Measurements from ENCODE around the gene TEKT4.

DNA sequence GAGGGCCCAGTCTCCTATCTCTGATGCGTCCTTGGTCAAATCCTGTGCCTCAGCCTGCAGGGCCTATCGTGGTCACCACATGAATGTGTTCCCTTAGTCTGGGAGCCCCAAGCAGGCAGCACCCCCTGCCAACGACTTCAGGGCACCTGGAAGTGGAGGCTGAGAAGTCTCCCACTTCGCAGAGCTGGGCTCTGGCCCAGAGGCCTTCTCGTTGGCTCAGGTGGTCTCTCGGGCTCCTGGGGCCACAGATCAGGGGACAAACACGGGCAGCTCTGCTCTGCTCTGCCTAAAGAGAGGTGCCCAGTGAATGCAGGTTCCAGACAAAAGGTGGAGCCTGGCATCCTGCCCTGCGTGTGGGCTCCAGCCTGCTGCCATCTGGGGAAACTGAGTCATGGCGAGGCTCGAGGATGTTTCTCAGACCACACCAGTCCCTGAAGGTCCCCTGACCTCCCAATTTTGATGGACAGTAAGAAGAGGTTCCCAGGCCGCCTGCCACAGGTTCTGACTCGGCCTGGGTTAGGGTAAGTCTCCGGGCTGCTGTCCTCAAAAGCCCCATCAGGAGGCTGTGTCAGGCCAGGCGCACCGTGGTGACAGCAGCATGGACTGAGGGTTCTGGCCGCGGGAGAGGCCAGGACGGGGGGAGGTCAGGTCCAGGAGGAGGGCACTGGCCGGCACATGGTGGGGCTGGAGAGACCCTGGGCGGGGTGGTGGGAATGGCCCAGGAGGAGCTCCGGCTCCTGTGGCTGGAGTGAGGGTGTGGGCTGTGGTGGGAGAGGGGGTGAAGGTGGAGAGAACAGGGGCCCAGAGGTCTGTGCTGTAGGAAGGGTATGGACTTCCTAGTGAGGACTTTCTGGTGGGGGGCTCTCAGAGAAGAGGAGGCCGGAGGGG, 1.4 kb upstream of the TEKT4 start:
- TF ChIP-seq POLR2AphosphoS5 (IDR thresholded peaks at IDR 0.05; ENCODE audit: low read depth, low read length) (no peak), SIN3A (IDR thresholded peaks at IDR 0.05; ENCODE audit: borderline replicate concordance, insufficient read depth, low read length) (no peak), TAF1 (IDR thresholded peaks at IDR 0.05; ENCODE audit: borderline replicate concordance, insufficient read depth, low read length) (no peak), FOXP2 (optimal IDR thresholded peaks at IDR 0.05; ENCODE audit: borderline replicate concordance, extremely low read depth, extremely low read length, insufficient read depth) (no peak)
- TF ChIP-seq, protein P1, sequence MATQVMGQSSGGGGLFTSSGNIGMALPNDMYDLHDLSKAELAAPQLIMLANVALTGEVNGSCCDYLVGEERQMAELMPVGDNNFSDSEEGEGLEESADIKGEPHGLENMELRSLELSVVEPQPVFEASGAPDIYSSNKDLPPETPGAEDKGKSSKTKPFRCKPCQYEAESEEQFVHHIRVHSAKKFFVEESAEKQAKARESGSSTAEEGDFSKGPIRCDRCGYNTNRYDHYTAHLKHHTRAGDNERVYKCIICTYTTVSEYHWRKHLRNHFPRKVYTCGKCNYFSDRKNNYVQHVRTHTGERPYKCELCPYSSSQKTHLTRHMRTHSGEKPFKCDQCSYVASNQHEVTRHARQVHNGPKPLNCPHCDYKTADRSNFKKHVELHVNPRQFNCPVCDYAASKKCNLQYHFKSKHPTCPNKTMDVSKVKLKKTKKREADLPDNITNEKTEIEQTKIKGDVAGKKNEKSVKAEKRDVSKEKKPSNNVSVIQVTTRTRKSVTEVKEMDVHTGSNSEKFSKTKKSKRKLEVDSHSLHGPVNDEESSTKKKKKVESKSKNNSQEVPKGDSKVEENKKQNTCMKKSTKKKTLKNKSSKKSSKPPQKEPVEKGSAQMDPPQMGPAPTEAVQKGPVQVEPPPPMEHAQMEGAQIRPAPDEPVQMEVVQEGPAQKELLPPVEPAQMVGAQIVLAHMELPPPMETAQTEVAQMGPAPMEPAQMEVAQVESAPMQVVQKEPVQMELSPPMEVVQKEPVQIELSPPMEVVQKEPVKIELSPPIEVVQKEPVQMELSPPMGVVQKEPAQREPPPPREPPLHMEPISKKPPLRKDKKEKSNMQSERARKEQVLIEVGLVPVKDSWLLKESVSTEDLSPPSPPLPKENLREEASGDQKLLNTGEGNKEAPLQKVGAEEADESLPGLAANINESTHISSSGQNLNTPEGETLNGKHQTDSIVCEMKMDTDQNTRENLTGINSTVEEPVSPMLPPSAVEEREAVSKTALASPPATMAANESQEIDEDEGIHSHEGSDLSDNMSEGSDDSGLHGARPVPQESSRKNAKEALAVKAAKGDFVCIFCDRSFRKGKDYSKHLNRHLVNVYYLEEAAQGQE (IDR thresholded peaks at IDR 0.05; ENCODE audit: insufficient read depth in 1 of 2, low read depth in 2 of 2, low read length in 2 of 2): no peak

All from PFSK-1 (cell line).